ENCODE results near the gene CELF2. TPM values are rescaled to one million over a fixed set of nuclear protein-coding genes. Genes with fewer than 3 reads are reported as not detected.

CELF2 gene
- total and polyA plus RNA-seq, 9 of the 15 experiments (the other 6 are each of a cell fraction or from before 2014, with no cell fraction given) = 4.0 to 20.3 (median 11.1) TPM

GRCh38 chr10:11264296-11265048, 246.8 kb downstream of the CELF2 start:
- in situ Hi-C loops (cut with MboI) = no loop called here
- Histone ChIP-seq H3K4me1 (replicated peaks in 1 of 2; ENCODE audit: control insufficient read depth in 2 of 2, insufficient read depth in 2 of 2, low read length in 2 of 2) (no peaks in the 10 kb centered on the region), H3K27ac (ENCODE audit: extremely low read depth, low read depth, low read length) (no peak overlapping the region), H3K79me2 (ENCODE audit: control insufficient read depth, insufficient read depth, low read length) (no peaks in the 10 kb centered on the region), H3K4me2 (ENCODE audit: insufficient read depth, low read length) (no peak overlapping the region), H3K4me3 (no peak overlapping the region), H4K20me1 (replicated peaks; ENCODE audit: control insufficient read depth, insufficient read depth, low read length) (no peaks in the 10 kb centered on the region), H3K9me3 (replicated peaks; ENCODE audit: control insufficient read depth, insufficient read depth, low read depth, low read length) (no peaks in the 10 kb centered on the region), H3K27me3 (ENCODE audit: control insufficient read depth in 2 of 2, insufficient read depth in 2 of 2, low read length in 2 of 2) (no peaks in the 10 kb centered on the region), H3K9me1 (ENCODE audit: control insufficient read depth, insufficient read depth, low read length) (no peaks in the 10 kb centered on the region), H3K9ac (ENCODE audit: insufficient read depth in 1 of 2, low read depth in 2 of 2, low read length in 2 of 2) (no peak overlapping the region), H3K36me3 (ENCODE audit: control insufficient read depth, insufficient read depth, low read length) (no peaks in the 10 kb centered on the region), H2AFZ (ENCODE audit: low read depth, low read length) (no peak overlapping the region)
- 61% methylated on average over 6 of the region's 6 CpGs for WGBS (ENCODE audit: insufficient coverage, low coverage, missing lambda C conversion rate)
- ChIA-PET POLR2A (no interaction called here), CTCF (ENCODE audit: low intra/inter-chr PET ratio) (no interaction called here)
- DNase-seq (ENCODE audit: extremely low read depth in 1 of 4, low spot score in 3 of 4) = no peak
- TF ChIP-seq CBX5 (IDR thresholded peaks at IDR 0.05; ENCODE audit: borderline replicate concordance, low read depth) = no peak
- TF ChIP-seq EP300 (IDR thresholded peaks at IDR 0.05; ENCODE audit: low read length) = no peak
- no peak for TF ChIP-seq MYC (IDR thresholded peaks at IDR 0.05; ENCODE audit: low read depth, low read length)
- no peak for TF ChIP-seq MYC (CRISPR knock-in tag; IDR thresholded peaks at IDR 0.05; ENCODE audit: borderline replicate concordance, low read depth)
- TF ChIP-seq ZNF224 (CRISPR knock-in tag; IDR thresholded peaks at IDR 0.05) = no peak
- no peak for TF ChIP-seq POU5F1 (IDR thresholded peaks at IDR 0.05; ENCODE audit: borderline replicate concordance, low read depth, low read length, partially characterized antibody)
- TF ChIP-seq STAT6 (CRISPR knock-in tag; IDR thresholded peaks at IDR 0.05) = no peak
- BruUV-seq (replicated peaks) = no TSS peak
- ATAC-seq = no peak
- FAIRE-seq = no peak
- intact Hi-C loops (cut with micrococcal nuclease) = no loop called here

Data from K562 (cell line).